SH-SY5Y (cell line): ENCODE data around the gene HSPA1A.

Source experiments
- GATA2 ChIP-seq: IDR thresholded peaks from 2 replicates; pipeline ENCODE4 v1.6.1; 2011; ENCODE audit warnings: mild to moderate bottlenecking, low read depth, low read length
- GATA3 ChIP-seq: IDR thresholded peaks from 2 replicates; pipeline ENCODE4 v1.6.1; 2011; ENCODE audit warnings: low read depth, mild to moderate bottlenecking, low read length, moderate library complexity

GRCh38 chr6:31799781-31800180 lies 15.6 kb upstream of the HSPA1A start:
- TF ChIP-seq GATA2 (no peak), GATA3 (no peak)
